Forelimb muscle (tissue), 1 donor: ENCODE measurements around the gene TNFRSF19. TPM values are rescaled to one million over a fixed set of nuclear protein-coding genes. Genes with fewer than 3 reads are reported as not detected.

ENCODE experiments used
- DNase-seq: peaks from one replicate; pipeline ENCODE4 v3.0.0-alpha.2; 2013; ENCODE audit warnings: low read depth
- polyA plus RNA-seq: library from polyadenylated mRNA; unstranded; fragments of 120-200 nt; gene quantifications from one replicate; pipeline ENCODE4 v1.2.1, GENCODE V29; 2013; ENCODE audit not compliant: insufficient read length

TNFRSF19 gene
- polyA plus RNA-seq, 1 donor: 20.6 TPM

DNA sequence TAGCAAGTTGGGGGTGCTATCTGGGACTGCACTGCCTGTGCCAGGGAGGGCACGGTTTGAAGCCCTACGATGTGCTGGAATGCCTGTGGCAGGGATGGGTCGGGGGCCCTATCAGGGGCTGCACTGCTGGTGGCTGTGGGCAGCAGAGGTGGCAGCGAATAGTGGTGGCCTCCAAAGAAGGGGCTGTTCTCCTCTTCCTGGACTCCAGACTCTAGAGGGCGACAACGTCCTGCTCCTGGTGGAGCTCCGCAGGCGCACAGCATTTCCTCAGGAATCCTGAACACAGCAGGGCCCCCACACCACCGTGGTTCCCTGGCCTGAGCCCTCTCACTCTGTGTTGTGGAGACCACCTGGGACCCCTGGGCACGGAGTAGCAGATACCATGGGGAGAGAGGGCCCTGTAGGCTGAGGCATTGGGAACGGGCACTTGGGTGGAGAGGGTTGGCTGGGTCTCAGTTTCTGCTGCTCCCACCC is 145.6 kb downstream of the TNFRSF19 start:
- DNase-seq: no peak

DNA sequence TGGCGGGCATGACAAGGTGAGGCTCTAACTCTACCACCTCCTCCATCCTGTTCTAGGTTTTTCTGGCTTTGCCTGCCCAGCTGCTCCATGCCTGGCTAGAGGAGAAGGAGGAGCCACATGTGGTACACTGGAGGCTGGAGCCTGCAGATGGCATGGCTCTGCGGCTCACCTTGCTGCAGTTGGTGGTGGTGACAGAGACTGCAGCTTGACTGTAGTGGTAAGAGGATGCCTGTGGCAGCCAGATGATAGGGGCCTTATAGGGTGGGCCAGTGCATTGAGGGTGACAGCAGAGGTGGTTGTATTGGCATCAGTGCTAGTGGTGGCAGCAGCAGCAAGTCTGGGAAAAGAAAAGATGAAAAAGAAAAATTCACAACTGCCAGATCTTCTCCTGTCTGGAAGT is 146.2 kb downstream of the TNFRSF19 start:
- DNase-seq: no peak

DNA sequence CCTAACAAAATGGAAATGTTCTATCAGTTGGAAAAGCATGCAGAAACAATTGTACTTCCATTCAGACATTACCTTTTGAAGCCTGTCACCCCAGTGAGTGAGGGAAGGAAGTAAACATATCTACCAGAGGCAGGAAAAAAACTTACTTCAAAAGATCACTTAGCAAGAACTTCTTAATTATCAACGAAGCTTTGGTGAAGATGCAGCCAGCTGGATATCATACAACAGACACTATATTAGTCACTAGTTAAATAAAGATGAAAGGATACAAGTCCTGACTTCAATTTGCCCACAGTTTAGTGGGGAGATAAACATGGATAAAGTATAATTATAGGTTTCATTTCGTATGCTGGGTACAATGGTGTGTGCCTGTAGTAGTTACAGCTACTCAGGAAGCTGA is 148.8 kb downstream of the TNFRSF19 start:
- DNase-seq: no peak

DNA sequence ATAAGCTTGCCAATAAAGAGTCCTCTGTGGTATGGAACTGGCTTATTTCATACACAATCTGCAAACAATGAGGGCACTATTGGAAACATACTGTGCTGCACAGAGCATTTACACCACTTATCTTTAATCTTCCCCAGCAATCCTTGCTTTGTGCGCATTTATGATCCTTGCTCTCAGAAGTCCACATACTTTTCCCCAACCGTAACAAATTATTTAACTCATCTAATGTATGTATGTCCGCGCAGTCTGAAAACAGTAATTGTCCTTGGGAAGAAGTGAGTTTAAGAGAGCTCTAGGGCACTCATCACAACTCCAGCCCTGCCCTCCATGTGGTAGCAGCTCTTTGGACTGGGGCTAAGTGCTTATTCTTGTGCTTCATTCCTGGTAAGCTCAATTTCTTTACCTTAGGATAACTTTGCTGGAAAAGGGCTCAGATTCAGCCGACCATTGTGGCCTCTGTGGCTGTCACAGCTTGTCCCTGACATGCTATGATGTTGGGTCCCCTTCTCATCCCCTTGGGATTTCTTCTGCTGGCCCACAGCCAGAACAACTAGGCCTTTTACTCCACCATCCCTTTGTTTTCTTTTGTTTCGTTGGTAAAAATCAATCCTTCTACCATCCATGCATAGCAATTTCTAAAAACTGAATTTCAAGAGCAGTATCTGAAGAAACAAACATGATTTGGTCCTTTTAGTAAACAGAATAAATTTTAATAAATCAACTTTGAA is 152.7 kb downstream of the TNFRSF19 start:
- DNase-seq: no peak

DNA sequence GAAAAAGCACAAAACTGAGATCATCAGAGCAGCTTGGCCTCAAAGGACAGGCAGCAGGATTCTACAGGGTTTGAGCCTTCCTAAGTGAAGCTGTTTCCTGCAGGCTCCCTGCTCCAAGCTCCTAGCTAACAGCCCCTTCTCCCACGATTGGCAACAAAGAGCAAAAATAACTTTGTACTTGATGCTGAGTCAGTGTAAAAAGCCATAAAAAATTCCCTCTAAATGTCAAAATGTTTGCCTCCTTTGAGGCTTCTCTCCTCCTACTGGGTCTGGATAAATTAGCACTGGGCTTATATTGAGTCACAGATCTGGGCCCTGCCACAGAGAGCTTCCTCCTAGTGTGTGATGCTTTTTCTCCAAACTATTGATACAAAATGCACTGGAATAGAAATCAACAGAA is 153.3 kb downstream of the TNFRSF19 start:
- DNase-seq: no peak

DNA sequence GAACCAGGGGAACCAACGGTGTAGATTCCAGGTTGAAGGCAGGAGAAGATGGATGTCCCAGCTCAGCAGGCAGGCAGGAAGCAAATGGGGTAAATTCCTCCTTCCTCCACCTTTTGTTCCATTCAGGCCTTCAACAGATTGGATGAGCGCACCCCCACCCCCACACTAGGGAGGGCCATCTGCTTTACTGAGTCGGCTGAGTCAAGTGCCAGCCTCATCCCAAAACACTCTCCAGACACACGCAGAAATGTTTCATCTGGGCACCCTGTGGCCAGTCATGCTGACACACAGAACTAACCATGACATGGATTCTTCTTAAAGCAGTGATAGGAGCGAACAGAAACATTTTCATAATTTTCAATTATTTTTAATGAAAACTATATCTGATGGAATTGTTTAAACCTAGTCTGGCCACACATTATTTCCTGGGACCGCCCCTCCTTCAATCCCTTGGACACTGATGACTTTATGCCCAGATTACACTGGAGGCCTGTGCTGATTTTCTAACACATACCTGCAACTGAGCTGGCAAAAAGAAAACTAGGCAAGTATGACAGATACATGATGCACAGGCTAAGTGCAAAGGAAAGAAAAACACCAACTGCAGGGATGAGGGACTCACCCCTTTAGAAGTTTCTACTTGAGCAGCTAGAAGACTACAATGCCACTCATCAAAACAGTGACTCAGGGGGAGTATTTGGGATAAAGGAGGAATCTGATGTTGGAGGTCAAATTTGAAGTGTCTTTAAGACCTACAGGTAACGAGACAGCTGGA is 154.2 kb downstream of the TNFRSF19 start:
- no peak for DNase-seq

Other genes starting within 250 kb of the TNFRSF19 start
- 58.4 TPM for gene SACS, start 136.7 kb upstream of the TNFRSF19 start, polyA plus RNA-seq